Left kidney (tissue), 2 donors: Measurements from ENCODE around the gene INPP4A. TPM values are rescaled to one million over a fixed set of nuclear protein-coding genes. Genes with fewer than 3 reads are reported as not detected.

ENCODE experiments used
- DNase-seq: peaks from one replicate; pipeline ENCODE4 v3.0.0-alpha.2; 2013
- polyA plus RNA-seq: library from polyadenylated mRNA; unstranded; fragments of 120-200 nt; gene quantifications from one replicate; pipeline ENCODE4 v1.2.1, GENCODE V29; 2013; ENCODE audit not compliant: insufficient read length

INPP4A gene
- polyA plus RNA-seq, 1 donor = 26.7 TPM

DNA sequence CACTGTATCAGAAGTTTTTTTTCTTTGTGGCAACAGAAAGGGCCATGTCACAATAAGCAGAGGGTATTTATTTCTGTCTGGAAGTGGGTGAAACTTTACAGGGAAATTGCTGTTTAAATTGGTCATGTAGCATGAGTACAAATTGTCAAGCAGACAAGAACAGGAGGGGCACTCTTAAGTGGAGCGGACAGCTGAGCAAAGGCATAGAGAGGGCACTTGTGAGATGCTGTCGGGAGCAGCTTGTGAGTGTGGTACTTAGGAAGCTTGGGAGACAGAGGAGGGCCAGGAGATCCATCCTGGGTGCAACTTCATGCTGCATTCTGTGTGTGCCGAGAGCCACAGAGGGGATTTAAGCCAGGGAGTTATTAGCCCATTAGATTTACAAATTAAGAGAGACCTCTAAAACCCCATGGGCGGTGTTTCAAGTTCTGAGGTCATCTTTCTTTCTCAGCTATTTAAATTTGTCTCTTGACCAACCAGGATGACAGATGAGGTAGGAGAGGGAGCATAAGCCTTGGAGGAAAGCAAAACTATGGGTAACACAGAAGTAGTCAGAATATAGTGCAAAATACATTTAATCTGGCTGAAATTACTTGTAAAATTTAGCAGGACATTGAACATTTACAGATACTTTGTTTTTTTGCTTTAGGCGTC, 30.4 kb downstream of the INPP4A start:
- DNase-seq = no peak

- no peak for DNase-seq
Observed at GRCh38 chr2:98476192-98476868, 31.7 kb downstream of the INPP4A start.

- no peak for DNase-seq
Observed at GRCh38 chr2:98477036-98477435, 32.4 kb downstream of the INPP4A start.

GRCh38 chr2:98477506-98477905, 32.8 kb downstream of the INPP4A start:
- DNase-seq = no peak

DNA sequence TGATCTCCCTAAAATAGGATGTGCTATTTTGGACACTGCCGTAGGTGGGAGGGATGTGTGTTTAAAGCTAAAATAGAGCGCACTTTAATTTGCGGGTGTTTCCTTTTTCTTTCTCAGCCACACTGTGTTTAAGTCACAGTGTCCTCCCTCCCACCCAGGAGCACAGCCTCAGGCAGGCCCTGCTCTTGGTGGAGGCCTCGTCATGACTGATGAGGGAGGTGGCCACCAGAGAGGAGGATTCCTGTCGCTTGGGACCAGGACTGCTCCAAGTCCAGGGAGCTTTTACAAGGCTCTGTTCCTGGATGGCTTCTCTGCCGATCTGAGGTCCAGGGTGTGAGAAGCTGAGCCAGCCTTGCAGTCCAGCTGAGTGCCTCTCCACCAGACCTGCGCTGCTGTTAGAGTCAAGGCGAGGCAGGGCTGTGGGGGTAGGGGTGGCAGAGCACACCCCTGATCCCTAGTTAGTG, 33.5 kb downstream of the INPP4A start:
- DNase-seq = no peak

DNA sequence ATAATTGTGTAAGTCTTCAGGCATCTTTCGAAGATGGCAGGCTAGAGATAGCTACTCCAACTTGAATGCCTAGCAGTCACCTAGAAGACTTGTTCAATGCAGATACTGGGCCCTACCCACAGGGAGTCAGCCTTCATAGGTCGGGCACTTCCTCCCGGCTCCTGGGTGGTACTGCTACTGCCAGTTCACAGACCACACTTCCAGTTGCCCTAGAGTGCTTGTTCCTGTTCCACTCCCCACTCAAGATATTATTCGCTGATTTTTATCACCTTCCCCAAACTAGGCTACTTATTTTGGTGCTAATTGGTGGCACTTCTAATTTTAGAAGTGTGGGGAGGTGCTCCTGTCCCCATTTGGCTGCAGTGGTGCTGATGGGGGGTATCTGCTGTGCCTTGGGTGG, 34.2 kb downstream of the INPP4A start:
- no peak for DNase-seq

DNA sequence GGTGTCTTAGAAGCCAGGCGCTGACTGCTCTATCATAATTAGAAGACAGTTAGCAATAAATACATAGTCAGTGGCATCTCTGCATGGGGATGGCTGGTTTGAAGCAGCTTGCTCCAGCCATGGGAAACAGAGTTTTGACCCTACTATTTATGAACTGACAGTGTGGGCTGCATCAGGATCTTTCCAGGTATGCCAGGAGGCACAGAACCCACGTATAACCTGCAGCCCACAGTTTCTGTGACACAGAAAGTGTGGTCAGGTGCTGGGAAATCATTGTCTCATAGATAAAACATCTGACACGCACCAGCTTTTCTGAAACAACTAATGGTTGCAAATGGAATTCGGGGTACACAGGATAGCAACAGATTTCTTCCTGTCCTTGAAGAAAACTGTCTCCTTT, 34.7 kb downstream of the INPP4A start:
- no peak for DNase-seq

- DNase-seq = no peak
Observed at GRCh38 chr2:98479959-98480524, 35.4 kb downstream of the INPP4A start.

DNA sequence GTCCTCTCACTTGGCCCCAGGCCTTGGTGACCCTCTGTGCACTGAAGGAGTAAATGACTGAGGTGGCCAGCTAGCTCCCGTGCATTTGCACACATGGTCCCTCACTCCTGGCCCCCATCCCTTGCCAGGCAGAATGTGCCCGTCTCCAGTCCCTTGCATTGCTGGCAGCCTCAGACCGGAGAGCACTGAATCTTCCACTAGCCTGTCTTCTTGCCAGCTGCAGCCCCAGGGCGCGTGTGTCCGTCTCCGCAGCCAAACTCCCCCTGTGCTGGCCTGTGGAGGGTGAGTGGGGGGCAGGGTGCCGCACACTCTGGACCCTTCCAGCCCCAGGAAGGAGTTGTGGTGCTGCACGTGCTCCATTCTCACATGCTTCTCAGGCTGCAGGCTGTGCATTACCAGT, 35.9 kb downstream of the INPP4A start:
- DNase-seq = no peak

GRCh38 chr2:98482362-98482761, 37.7 kb downstream of the INPP4A start:
- no peak for DNase-seq

- DNase-seq = no peak
Observed at GRCh38 chr2:98483257-98483861, 38.7 kb downstream of the INPP4A start.

- DNase-seq = no peak
Observed at GRCh38 chr2:98484121-98484557, 39.5 kb downstream of the INPP4A start.

DNA sequence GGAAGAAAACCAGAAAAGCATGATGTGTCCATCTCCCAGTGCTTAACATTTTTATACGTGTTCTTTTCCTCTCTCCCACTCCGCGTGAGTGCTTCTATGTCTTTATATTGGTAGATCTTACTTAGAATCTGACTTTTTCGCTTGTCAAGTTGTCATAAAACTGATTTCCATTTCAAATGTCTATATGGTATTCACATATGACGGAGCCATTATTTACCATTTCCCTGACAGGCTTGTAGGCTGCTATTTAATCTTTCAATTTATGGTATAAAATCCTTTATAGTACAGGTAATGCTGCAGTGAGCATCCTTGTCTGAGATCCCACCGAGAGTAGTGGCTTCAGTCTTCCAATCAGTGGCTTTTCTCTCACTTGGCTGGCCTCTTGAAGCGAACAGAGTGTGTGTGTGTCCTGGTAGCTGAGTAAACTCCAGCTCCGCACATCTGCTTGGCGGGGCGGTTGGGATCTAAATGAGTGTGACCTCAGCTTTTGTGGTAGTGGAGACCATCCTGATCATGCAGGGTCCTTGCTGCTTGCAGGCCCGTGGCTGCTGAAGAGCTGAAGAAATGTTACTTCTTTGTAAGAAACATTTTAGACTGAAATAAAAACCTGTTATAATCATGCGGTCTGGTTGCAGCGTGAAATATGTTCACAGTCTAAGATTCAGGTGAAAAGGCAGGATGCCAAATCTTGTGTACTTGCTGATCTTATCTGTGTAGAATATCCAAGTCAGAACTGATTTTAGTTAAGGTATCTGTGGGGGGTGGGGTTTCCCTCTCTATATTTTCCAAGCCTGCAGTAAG, 40.2 kb downstream of the INPP4A start:
- DNase-seq = no peak

DNA sequence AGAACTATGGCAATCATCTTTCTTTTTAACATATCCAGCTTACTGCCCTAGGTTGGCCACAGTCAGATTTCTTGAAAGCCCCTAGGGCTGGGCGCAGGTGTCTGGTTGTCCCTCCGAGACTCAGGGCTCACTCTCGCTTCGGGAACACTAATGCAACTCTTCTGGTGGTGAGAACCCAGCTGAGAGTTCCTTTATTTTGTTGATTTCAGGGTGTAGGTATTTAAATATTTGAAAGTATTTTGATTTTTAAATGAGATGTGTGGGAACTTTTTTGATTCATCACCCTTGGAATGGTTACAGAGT, 40.7 kb downstream of the INPP4A start:
- no peak for DNase-seq

DNA sequence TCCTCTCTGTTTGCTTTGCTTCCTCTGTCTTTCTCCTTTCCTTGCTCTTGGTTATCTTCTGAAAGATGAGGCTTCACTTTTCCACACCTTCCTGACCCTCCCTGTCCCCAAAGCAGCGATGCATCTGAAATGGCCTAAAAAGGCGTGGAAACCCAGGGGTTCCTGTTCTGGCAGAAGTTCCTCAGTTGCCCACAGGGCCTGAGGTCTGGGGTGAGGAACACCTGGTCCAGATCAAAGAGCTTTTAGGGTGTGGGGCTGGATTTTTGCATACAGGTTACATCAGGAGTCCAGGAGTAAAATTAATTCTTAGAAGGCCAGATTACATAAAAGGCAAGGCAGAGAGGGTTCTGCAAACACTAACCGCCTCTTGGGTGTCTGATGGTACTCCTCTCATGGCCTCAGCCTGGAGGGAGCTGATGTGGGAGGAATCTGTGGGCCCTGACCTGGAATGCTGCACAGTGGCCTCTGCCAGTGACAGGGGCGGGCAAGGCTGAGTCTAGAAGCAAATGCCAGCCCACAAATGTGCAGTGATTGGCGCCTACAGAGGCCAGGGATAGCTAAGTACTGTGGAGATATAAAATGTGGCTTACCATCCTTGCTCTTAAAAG, 41.8 kb downstream of the INPP4A start:
- no peak for DNase-seq

DNA sequence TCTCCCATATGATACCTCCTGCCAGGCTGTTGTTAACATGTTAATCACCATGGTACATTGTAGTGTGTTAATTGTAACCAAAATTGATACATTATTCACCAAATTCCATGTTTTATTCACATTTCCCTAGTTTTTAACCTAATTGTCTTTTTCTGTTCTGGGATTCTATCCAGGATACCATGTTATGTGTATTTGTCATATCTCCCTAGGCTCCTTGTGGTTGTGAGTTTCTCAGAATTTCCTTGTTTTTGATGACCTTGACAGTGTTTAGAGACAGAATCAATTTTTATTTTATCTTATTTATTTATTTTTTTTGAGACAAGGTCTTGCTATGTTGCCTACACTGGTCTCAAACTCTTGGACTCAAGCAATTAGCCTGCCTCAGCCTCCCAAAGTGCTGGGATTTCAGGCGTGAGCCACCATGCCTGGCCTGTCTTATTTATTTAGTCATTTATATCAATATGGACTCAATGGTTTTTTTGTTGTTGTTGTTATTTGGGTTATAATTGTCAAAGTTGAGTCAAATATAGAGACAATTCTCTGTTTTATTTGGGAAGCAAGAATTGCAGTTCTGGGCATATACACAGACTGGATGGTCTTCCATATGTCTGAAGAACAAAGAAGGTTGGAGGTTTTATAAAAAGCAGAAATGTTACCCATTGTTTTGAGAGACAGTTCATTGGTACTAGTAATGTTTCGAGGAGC, 42.6 kb downstream of the INPP4A start:
- DNase-seq = no peak

- DNase-seq = no peak
Observed at GRCh38 chr2:98487806-98488189, 43.1 kb downstream of the INPP4A start.

- no peak for DNase-seq
Observed at GRCh38 chr2:98488252-98488651, 43.6 kb downstream of the INPP4A start.

DNA sequence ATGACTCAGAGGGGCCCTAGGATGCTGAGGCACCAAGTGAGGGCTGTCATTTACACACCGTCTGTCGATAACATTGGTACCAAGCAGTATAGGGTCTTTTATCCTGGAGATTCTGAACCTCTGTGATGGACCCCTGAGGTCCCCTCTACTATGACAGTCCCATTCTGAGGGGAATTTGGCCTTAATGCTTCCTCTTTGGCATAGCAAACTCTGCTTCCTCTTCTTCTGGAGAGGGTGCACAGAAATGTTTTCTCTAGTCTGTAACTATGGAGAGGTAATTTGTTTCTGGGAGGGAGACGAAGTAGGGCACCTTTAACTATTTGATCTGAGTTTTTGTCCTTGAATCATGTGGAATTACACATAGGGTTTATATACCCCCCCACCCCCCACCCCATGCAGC, 44.8 kb downstream of the INPP4A start:
- no peak for DNase-seq

DNA sequence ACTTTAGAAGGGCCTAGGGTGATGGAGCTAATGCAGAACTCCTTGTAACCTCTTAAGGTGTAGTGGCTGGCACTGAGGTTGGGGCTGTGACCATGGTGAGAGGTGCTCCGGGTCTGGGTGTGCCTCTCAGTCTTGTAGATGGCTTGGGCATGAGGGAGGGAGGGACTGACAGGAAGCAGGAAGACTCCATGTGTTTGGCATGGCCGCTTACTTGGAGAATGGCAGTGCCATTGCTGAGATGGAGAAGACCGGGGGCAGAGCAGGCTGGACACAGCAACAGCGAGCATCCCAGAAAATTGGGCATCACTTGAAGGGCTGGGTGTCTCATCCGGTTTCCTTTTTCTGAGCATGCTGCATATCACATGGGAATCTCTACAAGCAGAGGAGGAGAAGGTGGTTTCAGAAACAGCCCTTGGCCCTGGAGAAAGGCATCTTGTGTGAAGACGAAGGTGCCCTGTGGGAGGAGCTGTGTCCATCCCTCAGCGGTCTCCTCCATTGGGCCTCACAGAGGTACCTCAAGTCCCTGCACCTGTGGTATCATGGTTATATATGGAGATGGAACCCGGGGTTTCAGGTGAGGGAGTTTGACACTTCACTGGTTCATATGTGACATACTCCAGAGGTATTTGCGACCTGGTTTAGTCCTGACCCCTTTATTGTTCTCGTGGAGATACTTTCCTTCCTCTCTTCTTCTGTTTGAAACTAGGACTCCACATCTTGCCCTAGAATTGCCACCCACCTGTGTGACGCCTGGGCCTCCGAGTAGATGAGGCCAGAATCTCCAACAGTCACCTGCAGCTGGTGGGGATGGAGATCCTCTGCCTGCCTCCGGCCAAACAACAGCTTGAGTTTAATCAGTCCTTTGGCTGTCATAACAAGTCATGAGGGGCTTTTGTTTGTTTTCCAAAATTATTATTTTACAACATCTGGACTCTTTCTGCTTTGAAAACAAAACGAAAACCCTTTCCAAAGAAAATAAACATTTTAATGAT, 45.6 kb downstream of the INPP4A start:
- no peak for DNase-seq
